Adrenal gland (tissue), 5 donors: ENCODE measurements around the gene AGTR2.

ENCODE experiments used
- CTCF ChIP-seq, 6 experiments: fragments of 450-650 bp in 4 of 6; fragments of 200-600 bp in 2 of 6; sonication (generic) in 1 of 6; IDR thresholded peaks; 1 replicate in 5 of 6; 2 replicates in 1 of 6; pipeline versions ENCODE4 v1.5.1 to v1.8.0; 2016 to 2021; ENCODE audit warnings: antibody characterized with exemption in 6 of 6, mild to moderate bottlenecking in 2 of 6, moderate library complexity in 1 of 6
- POLR2A ChIP-seq, 2 donors: fragments of 450-650 bp; IDR thresholded peaks; one replicate each; pipeline ENCODE4 v1.6.1; 2017; ENCODE audit warnings: antibody characterized with exemption in 2 of 2, mild to moderate bottlenecking in 2 of 2, moderate library complexity in 1 of 2
- donor health status: DM: no; HTN: no; CAD: no.

GRCh38 chrX:116185163-116185562, 14.6 kb downstream of the AGTR2 start:
- no peak for TF ChIP-seq POLR2A (IDR thresholded peaks at IDR 0.05)
- no peak for TF ChIP-seq CTCF (IDR thresholded peaks at IDR 0.05)
